ENCODE measurements around the gene CCL1. TPM values are rescaled to one million over a fixed set of nuclear protein-coding genes. Genes with fewer than 3 reads are reported as not detected.
A peak's percentile ranks its signal among the peaks of the same experiment; 100 is the strongest.

The CCL1 gene
- total and polyA plus RNA-seq, 2 donors (not counting 1 experiment from before 2014, with no cell fraction given): not detected

DNA sequence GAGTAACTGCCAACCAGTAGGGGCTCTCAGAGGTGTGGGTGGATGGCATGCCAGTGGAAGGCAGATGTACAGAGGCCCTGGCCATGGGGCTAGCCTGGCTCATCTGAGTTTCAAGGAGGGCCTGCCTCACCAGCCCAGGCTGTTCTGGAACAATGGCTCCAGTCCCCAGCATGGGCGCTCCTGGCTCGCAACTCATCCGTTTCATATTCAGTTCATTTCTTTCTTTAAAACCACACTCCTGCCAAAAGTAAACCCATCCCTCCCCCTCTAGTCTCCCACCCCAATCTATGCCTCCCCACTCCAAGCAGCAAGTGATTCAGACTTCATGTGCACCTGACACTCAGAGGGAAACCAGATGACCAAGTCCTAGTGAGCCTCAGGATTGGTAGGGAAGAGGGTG is 4.4 kb downstream of the CCL1 start:
- no peak overlapping the region for H3K9ac ChIP-seq (ENCODE audit: low read length)

GRCh38 chr17:34357398-34357797 is 5.6 kb downstream of the CCL1 start:
- Mint-ChIP-seq H3K27ac (no peak overlapping the region), H3K4me3 (no peak overlapping the region), H3K27me3 (peaks cover 33% of the 10 kb centered on the region), H3K4me1 (no peaks in the 10 kb centered on the region), H3K9me3 (ENCODE audit: insufficient read depth) (no peaks in the 10 kb centered on the region)
- no peak overlapping the region for H3K4me3 ChIP-seq (ENCODE audit: control extremely low read depth in 1 of 5, extremely low read depth in 1 of 5, insufficient read depth in 1 of 5, low read depth in 2 of 5, low read length in 4 of 5)
- no peak overlapping the region for H3K4me2 ChIP-seq (replicated peaks; ENCODE audit: low read depth, low read length, poor library complexity, severe bottlenecking)
- no peak overlapping the region for H3K27ac ChIP-seq (ENCODE audit: low read length in 2 of 2)
- DNase-seq (peak; percentile 3), ATAC-seq (ENCODE audit: low read depth) (no peak)
- intact Hi-C loops (cut with micrococcal nuclease): no loop called here
- H3K36me3 ChIP-seq (replicated peaks in 1 of 2; ENCODE audit: control extremely low read depth in 1 of 2, control insufficient read depth in 1 of 2, extremely low read depth in 1 of 2, insufficient read depth in 2 of 2, low read length in 1 of 2): no peaks in the 10 kb centered on the region
- no peaks in the 10 kb centered on the region for H3K9me3 ChIP-seq (ENCODE audit: control extremely low read depth in 1 of 3, control insufficient read depth in 2 of 3, insufficient read depth in 1 of 3, low read length in 2 of 3)
- H2AFZ ChIP-seq (ENCODE audit: insufficient read depth, low read depth, low read length, poor library complexity, severe bottlenecking): no peak overlapping the region
- TF ChIP-seq, protein P1, sequence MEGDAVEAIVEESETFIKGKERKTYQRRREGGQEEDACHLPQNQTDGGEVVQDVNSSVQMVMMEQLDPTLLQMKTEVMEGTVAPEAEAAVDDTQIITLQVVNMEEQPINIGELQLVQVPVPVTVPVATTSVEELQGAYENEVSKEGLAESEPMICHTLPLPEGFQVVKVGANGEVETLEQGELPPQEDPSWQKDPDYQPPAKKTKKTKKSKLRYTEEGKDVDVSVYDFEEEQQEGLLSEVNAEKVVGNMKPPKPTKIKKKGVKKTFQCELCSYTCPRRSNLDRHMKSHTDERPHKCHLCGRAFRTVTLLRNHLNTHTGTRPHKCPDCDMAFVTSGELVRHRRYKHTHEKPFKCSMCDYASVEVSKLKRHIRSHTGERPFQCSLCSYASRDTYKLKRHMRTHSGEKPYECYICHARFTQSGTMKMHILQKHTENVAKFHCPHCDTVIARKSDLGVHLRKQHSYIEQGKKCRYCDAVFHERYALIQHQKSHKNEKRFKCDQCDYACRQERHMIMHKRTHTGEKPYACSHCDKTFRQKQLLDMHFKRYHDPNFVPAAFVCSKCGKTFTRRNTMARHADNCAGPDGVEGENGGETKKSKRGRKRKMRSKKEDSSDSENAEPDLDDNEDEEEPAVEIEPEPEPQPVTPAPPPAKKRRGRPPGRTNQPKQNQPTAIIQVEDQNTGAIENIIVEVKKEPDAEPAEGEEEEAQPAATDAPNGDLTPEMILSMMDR (IDR thresholded peaks at IDR 0.05): no peak
- no peak for TF ChIP-seq EZH2 (IDR thresholded peaks at IDR 0.05; ENCODE audit: borderline replicate concordance, insufficient read depth, low read depth, low read length, poor library complexity, severe bottlenecking)
- H4K20me1 ChIP-seq (ENCODE audit: control insufficient read depth, insufficient read depth, low read length, poor library complexity, severe bottlenecking): no peaks in the 10 kb centered on the region
- 80% methylated on average over 2 of the region's 2 CpGs for WGBS (ENCODE audit: insufficient coverage)
- no peak overlapping the region for H3K9ac ChIP-seq (ENCODE audit: low read length)
- H3K27me3 ChIP-seq (replicated peaks in 1 of 4; ENCODE audit: control extremely low read depth in 1 of 4, control insufficient read depth in 3 of 4, insufficient read depth in 4 of 4, low read length in 3 of 4): peaks cover 0 to 5% (median under 1%) of the 10 kb centered on the region in 4 experiments
- H3K79me2 ChIP-seq (ENCODE audit: control insufficient read depth, insufficient read depth, low read length): no peaks in the 10 kb centered on the region
- ChIA-PET POLR2A (no interaction called here), CTCF (interaction anchor here (1.7 to 13.5 kb wide), 2 partner anchors 11 to 155 kb away, joined by 5 to 253 read pairs; no protein-coding TSS in a partner anchor)
- H3K4me1 ChIP-seq (ENCODE audit: control insufficient read depth in 2 of 2, insufficient read depth in 2 of 2, low read length in 2 of 2): no peaks in the 10 kb centered on the region

More for the DNA sequence above, 4.4 kb downstream of the CCL1 start:
- ATAC-seq (ENCODE audit: low read depth): no peak
- no peaks in the 10 kb centered on the region for H3K4me1 ChIP-seq (ENCODE audit: control insufficient read depth in 2 of 2, insufficient read depth in 2 of 2, low read length in 2 of 2)
- intact Hi-C loops (cut with micrococcal nuclease): no loop called here
- H3K9me3 Mint-ChIP-seq (ENCODE audit: insufficient read depth): no peaks in the 10 kb centered on the region
- POLR2A ChIA-PET: no interaction called here
- WGBS (ENCODE audit: insufficient coverage): 100% methylated on average over 3 of the region's 3 CpGs
- peaks cover 0 to 13% (median under 1%) of the 10 kb centered on the region in 4 experiments for H3K27me3 ChIP-seq (replicated peaks in 1 of 4; ENCODE audit: control extremely low read depth in 1 of 4, control insufficient read depth in 3 of 4, insufficient read depth in 4 of 4, low read length in 3 of 4)
- no peak overlapping the region for H3K4me3 ChIP-seq (ENCODE audit: control extremely low read depth in 1 of 5, extremely low read depth in 1 of 5, insufficient read depth in 1 of 5, low read depth in 2 of 5, low read length in 4 of 5)
- H3K36me3 ChIP-seq (replicated peaks in 1 of 2; ENCODE audit: control extremely low read depth in 1 of 2, control insufficient read depth in 1 of 2, extremely low read depth in 1 of 2, insufficient read depth in 2 of 2, low read length in 1 of 2): no peaks in the 10 kb centered on the region
- H3K4me2 ChIP-seq (replicated peaks; ENCODE audit: low read depth, low read length, poor library complexity, severe bottlenecking): no peak overlapping the region
- H3K27me3 Mint-ChIP-seq: peaks cover 36% of the 10 kb centered on the region
- no peak overlapping the region for H3K27ac Mint-ChIP-seq
- H3K27ac ChIP-seq (ENCODE audit: low read length in 2 of 2): no peak overlapping the region
- H3K9me3 ChIP-seq (ENCODE audit: control extremely low read depth in 1 of 3, control insufficient read depth in 2 of 3, insufficient read depth in 1 of 3, low read length in 2 of 3): no peaks in the 10 kb centered on the region
- H2AFZ ChIP-seq (ENCODE audit: insufficient read depth, low read depth, low read length, poor library complexity, severe bottlenecking): no peak overlapping the region
- H4K20me1 ChIP-seq (ENCODE audit: control insufficient read depth, insufficient read depth, low read length, poor library complexity, severe bottlenecking): no peaks in the 10 kb centered on the region
- CTCF ChIA-PET: interaction anchor here (4.2 to 13.5 kb wide), 2 partner anchors 156 to 187 kb away, joined by 34 to 253 read pairs; no protein-coding TSS in a partner anchor
- no peak for DNase-seq
- no peaks in the 10 kb centered on the region for H3K4me1 Mint-ChIP-seq
- TF ChIP-seq, protein P1 (IDR thresholded peaks at IDR 0.05): no peak
- TF ChIP-seq EZH2 (IDR thresholded peaks at IDR 0.05; ENCODE audit: borderline replicate concordance, insufficient read depth, low read depth, low read length, poor library complexity, severe bottlenecking): no peak
- no peaks in the 10 kb centered on the region for H3K79me2 ChIP-seq (ENCODE audit: control insufficient read depth, insufficient read depth, low read length)
- H3K4me3 Mint-ChIP-seq: no peak overlapping the region

Measured in B cell (primary cell).